Gastroesophageal sphincter (tissue), 4 donors: ENCODE measurements around the gene EPHA10. TPM values are rescaled to one million over a fixed set of nuclear protein-coding genes. Genes with fewer than 3 reads are reported as not detected.

Source experiments
- ATAC-seq: fragments of 150-250 bp; one replicate; pipeline ENCODE4 v1.9.1; 2016; ENCODE audit warnings: mild to moderate bottlenecking, moderate library complexity
- H3K27ac ChIP-seq, 4 donors: fragments of 200-600 bp; sonication (generic) in 3 of 4; 1 replicate in 3 of 4; 2 replicates in 1 of 4; pipeline ENCODE4 v1.5.1; 2016 to 2019
- H3K27me3 ChIP-seq: fragments of 200-600 bp; sonication (generic); one replicate; pipeline ENCODE4 v1.5.1; 2019
- H3K36me3 ChIP-seq, 2 donors: fragments of 200-600 bp; sonication (generic); one replicate each; pipeline ENCODE4 v1.5.1; 2019; ENCODE audit warnings: control low read depth in 1 of 2
- H3K4me1 ChIP-seq, 3 donors: fragments of 200-600 bp; sonication (generic); 1 replicate in 2 of 3; 2 replicates in 1 of 3; pipeline ENCODE4 v1.5.1; 2016 to 2019; ENCODE audit warnings: control low read depth in 2 of 3
- H3K4me3 ChIP-seq, 2 donors: fragments of 200-600 bp; sonication (generic); one replicate each; pipeline ENCODE4 v1.5.1; 2019; ENCODE audit warnings: mild to moderate bottlenecking in 1 of 2, moderate library complexity in 1 of 2
- H3K9me3 ChIP-seq, 3 donors: fragments of 200-600 bp; sonication (generic); one replicate each; pipeline ENCODE4 v1.5.1; 2017 to 2019; ENCODE audit warnings: control low read depth in 2 of 3
- EP300 ChIP-seq: sonication (generic); formaldehyde crosslinking; IDR thresholded peaks from one replicate; pipeline ENCODE4 v1.6.1; 2017; ENCODE audit warnings: antibody characterized with exemption, mild to moderate bottlenecking
- POLR2A ChIP-seq, 2 donors: fragments of 450-650 bp; IDR thresholded peaks; one replicate each; pipeline ENCODE4 v1.6.1; 2017; ENCODE audit warnings: antibody characterized with exemption in 2 of 2, mild to moderate bottlenecking in 2 of 2, moderate library complexity in 1 of 2
- POLR2AphosphoS5 ChIP-seq: sonication (generic); formaldehyde crosslinking; IDR thresholded peaks from one replicate; pipeline ENCODE4 v1.6.1; 2017; ENCODE audit warnings: antibody characterized with exemption
- WGBS, 2 donors: methylation state at CpG; one replicate each; pipeline ENCODE4 v1.1.5; 2018; ENCODE audit warnings: low coverage in 1 of 2; 5-methylcytosine and 5-hydroxymethylcytosine counted together
- total RNA-seq, 4 donors: library from RNA; depleted of rRNA; stranded (reverse); fragments of >200 nt; gene quantifications; one replicate each; pipeline ENCODE4 v1.1.0, GENCODE V29; 2016
- TF ChIP-seq, protein P1 (sequence below), 4 experiments: fragments of 200-600 bp in 2 of 4; fragments of 450-650 bp in 2 of 4; sonication (generic) in 1 of 4; IDR thresholded peaks; one replicate each; pipeline ENCODE4 v1.5.1; 2017 to 2019; ENCODE audit warnings: antibody characterized with exemption in 4 of 4, mild to moderate bottlenecking in 2 of 4, moderate library complexity in 2 of 4

Gene EPHA10
- total RNA-seq, 4 donors from 2014 or later = 0.12 to 0.93 (median 0.51) TPM

DNA sequence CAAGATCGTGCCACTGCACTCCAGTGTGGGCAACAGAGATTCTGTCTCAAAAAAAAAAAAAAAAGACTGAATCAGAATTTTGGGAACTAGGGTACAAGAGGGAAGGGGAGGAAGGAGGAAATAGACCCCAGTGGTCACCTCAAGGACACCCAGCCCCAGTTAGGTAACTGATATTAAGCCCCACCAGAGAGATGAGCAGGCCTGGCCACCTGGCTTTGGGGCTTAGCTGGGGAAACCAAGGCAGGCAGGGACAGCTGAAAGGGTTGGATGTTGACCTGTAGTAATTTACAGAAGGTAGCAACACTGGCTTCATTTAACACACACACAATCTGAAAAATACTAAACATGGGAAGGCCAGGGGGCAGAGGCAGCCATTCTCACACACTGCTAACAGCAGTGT is 37.5 kb upstream of the EPHA10 start:
- Histone ChIP-seq H3K36me3 (peaks cover 0 to 89% of the 10 kb centered on the region in 2 donors), H3K27ac (no peak overlapping the region), H3K4me3 (no peak overlapping the region), H3K27me3 (no peaks in the 10 kb centered on the region), H3K9me3 (no peaks in the 10 kb centered on the region), H3K4me1 (peaks cover 5 to 15% (median 7%) of the 10 kb centered on the region in 3 donors)
- no peak for TF ChIP-seq POLR2A (IDR thresholded peaks at IDR 0.05)
- TF ChIP-seq POLR2AphosphoS5 = no peak
- TF ChIP-seq EP300 = no peak
- TF ChIP-seq, protein P1, sequence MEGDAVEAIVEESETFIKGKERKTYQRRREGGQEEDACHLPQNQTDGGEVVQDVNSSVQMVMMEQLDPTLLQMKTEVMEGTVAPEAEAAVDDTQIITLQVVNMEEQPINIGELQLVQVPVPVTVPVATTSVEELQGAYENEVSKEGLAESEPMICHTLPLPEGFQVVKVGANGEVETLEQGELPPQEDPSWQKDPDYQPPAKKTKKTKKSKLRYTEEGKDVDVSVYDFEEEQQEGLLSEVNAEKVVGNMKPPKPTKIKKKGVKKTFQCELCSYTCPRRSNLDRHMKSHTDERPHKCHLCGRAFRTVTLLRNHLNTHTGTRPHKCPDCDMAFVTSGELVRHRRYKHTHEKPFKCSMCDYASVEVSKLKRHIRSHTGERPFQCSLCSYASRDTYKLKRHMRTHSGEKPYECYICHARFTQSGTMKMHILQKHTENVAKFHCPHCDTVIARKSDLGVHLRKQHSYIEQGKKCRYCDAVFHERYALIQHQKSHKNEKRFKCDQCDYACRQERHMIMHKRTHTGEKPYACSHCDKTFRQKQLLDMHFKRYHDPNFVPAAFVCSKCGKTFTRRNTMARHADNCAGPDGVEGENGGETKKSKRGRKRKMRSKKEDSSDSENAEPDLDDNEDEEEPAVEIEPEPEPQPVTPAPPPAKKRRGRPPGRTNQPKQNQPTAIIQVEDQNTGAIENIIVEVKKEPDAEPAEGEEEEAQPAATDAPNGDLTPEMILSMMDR (IDR thresholded peaks at IDR 0.05) = no peak
- WGBS, 2 donors = 80% methylated on average over 1 of the region's 1 CpG; no CpG with 5 or more reads in 1 of the 2 donors
- ATAC-seq = no peak

DNA sequence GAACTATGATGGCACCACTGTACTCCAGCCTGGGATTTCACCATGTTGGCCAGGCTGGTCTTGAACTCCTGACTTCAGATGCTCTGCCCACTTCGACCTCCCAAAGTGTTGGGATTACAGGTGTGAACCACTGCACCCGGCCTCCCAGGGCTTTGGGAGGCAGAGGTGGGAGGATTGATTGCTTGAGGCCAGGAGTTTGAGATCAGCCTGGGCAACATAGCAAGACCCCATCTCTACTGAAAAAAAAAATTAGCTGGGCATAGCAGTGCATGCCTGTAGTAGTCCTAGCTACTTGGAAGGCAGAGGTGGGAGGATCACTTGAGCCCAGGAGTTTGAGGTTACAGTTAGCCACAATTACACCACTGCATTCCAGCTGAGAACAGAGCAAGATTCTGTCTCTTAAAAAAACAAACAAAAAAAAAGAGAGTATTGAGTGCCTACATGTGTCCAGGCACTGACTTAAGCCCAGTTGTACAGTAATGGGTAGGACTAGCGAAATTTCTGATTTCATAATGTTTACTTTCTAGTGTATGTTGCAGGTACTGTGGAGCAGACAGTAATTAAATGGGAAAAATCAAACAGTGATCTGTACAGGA is 32.9 kb upstream of the EPHA10 start:
- Histone ChIP-seq H3K36me3 (peaks cover 0 to 54% of the 10 kb centered on the region in 2 donors), H3K27ac (no peak overlapping the region), H3K4me3 (no peak overlapping the region), H3K4me1 (peaks cover 0 to 27% (median 16%) of the 10 kb centered on the region in 3 donors), H3K27me3 (peaks cover 4% of the 10 kb centered on the region), H3K9me3 (no peaks in the 10 kb centered on the region)
- ATAC-seq = no peak
- 40 to 80% methylated on average over 1 to 2 of the region's 3 CpGs for WGBS, 2 donors
- no peak for TF ChIP-seq POLR2A (IDR thresholded peaks at IDR 0.05)

DNA sequence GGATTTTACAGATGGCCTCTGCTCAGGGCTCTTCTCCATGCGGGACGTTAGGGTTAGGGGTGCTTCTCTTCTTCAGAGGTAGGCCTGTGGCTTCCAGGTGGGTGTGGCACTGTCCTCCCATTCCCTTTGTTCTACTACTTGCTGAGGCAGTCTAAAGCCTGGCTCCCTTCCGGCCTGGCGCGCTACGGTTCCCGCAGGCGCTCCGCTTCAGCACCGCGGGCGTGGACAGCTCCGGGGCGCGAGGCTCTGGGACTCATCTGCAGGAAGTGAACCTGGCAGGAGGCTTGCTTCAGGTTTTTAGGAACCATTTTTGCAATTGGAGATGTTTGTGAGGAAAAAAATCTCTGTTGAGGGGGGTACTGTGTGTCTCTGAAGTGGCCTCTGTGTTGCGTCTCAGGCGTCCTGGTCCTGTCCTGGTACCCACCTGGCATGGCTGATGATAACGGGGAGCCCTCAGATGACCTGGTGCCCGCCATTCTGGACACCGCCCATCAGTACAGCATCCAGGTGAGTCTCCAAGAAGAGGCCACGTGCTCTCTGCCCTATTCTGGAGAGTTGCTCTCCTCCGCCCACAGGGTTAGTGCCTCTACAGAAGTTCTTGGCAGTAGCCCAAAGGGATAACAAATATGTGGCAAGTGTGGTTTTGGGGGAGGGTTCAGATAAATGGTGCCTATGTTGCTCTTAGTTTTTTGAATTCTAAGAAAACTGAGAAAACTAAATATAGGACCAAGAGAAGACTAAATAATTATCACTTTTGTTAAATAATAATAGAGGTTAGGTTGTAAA is 30.6 kb upstream of the EPHA10 start:
- peaks cover 0 to 31% of the 10 kb centered on the region in 2 donors for H3K36me3 ChIP-seq
- 20 to 51% methylated on average over 1 to 3 of the region's 22 CpGs for WGBS, 2 donors
- peak; percentile 45 for ATAC-seq
- TF ChIP-seq, protein P1 (IDR thresholded peaks at IDR 0.05) = no peak
- TF ChIP-seq POLR2AphosphoS5 = no peak
- no peak for TF ChIP-seq EP300
- TF ChIP-seq POLR2A (IDR thresholded peaks at IDR 0.05) = no peak
- H3K9me3 ChIP-seq = no peaks in the 10 kb centered on the region
- H3K27me3 ChIP-seq = peaks cover 4% of the 10 kb centered on the region
- no peak overlapping the region for H3K27ac ChIP-seq
- H3K4me1 ChIP-seq = peaks cover 0 to 28% (median 16%) of the 10 kb centered on the region in 3 donors
- no peak overlapping the region for H3K4me3 ChIP-seq

DNA sequence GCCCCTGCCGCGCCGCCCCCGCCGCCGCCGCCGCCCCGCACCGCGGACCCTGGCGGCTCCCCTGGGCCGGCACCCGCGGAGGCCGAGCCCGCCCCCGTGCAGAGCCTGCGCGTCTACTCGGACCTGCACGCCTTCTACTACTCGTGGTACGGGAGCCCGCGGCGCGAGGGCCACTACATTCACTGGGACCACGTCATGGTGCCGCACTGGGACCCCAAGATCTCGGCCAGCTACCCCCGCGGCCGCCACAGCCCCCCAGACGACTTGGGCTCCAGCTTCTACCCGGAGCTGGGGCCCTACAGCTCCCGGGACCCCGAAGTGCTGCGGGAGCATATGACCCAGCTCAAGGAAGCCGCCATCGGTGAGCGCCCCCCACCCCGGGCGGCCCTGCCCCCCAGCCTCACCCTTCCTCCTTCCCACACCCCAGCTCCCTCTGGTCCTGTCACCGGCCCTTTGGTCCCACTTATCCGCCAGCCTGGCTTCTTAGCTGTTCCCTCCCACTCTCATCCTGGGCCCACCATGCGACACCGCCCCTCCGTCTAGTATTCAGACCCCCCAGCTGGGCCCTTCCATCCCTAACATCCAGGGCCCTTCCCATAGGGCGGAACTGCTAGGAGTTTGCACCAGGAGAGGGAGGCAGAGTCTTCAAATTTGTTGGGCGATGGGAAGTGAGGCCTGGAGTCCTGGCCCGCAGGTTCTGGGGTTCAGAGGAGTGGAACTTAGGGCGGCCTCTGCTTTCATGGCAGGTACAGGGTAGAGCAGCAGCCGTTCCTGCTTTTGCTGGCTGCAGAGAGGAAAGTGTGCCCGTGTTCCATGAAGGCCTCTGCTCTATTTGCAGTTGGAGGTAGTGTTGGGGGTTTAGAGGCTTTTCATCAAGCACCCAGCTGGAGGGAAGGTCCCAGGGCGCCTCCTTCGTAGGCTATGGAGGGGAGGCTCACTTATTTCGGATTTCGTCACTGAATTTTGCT is 29.7 kb upstream of the EPHA10 start:
- TF ChIP-seq POLR2A (IDR thresholded peaks at IDR 0.05) (no peak), POLR2AphosphoS5 (no peak), EP300 (no peak)
- TF ChIP-seq, protein P1 (IDR thresholded peaks at IDR 0.05) = no peak
- Histone ChIP-seq H3K9me3 (no peaks in the 10 kb centered on the region), H3K27me3 (peaks cover 4% of the 10 kb centered on the region), H3K27ac (no peak overlapping the region), H3K4me3 (peak overlapping the region in 1 of 2 donors; percentile 57), H3K4me1 (peaks cover 0 to 28% (median 16%) of the 10 kb centered on the region in 3 donors), H3K36me3 (peaks cover 0 to 22% of the 10 kb centered on the region in 2 donors)
- 12 to 26% methylated on average over 5 to 8 of the region's 59 CpGs for WGBS, 2 donors
- peak; percentile 22 for ATAC-seq
